OCI-LY7 (cell line): Measurements from ENCODE around the gene DNA2.

ENCODE experiments used
- EZH2phosphoT487 ChIP-seq: fragments of 200-600 bp; sonication (generic); IDR thresholded peaks from 2 replicates; pipeline ENCODE4 v1.6.1; 2018; ENCODE audit warnings: low read depth, borderline replicate concordance, mild to moderate bottlenecking, mixed run types, antibody characterized with exemption, low read length, moderate library complexity, mixed read lengths
- TF ChIP-seq, protein P1 (sequence below): fragments of 200-600 bp; sonication (generic); conservative IDR thresholded peaks from 2 replicates; pipeline ENCODE4 v1.5.1; 2014; ENCODE audit warnings: mild to moderate bottlenecking, antibody characterized with exemption, low read length, moderate library complexity, mixed read lengths

DNA sequence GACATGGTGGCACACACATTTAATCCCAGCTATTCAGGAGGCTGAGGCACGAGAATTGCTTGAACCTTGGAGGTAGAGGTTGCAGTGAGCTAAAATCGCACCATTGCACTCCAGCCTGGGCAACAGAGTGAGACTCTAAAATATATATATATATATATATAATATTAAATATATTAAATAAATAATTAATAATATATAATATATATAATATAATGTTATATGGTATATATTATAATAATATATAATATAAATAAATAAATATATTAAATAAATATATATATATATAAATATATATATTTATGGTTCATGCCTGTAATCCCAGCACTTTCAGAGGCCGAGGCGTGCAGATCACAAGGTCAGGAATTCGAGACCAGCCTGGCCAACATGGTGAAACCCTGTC lies 105.2 kb downstream of the DNA2 start:
- TF ChIP-seq, protein P1, sequence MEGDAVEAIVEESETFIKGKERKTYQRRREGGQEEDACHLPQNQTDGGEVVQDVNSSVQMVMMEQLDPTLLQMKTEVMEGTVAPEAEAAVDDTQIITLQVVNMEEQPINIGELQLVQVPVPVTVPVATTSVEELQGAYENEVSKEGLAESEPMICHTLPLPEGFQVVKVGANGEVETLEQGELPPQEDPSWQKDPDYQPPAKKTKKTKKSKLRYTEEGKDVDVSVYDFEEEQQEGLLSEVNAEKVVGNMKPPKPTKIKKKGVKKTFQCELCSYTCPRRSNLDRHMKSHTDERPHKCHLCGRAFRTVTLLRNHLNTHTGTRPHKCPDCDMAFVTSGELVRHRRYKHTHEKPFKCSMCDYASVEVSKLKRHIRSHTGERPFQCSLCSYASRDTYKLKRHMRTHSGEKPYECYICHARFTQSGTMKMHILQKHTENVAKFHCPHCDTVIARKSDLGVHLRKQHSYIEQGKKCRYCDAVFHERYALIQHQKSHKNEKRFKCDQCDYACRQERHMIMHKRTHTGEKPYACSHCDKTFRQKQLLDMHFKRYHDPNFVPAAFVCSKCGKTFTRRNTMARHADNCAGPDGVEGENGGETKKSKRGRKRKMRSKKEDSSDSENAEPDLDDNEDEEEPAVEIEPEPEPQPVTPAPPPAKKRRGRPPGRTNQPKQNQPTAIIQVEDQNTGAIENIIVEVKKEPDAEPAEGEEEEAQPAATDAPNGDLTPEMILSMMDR = no peak
- TF ChIP-seq EZH2phosphoT487 = no peak
